Hematopoietic multipotent progenitor cell (in vitro differentiated cells): ENCODE results near the gene NDST3. TPM values are rescaled to one million over a fixed set of nuclear protein-coding genes. Genes with fewer than 3 reads are reported as not detected.

ENCODE experiments used
- DNase-seq, 3 donors: peaks; one replicate each; pipeline ENCODE4 v3.0.0-alpha.2; 2011 to 2015; ENCODE audit warnings: low read depth in 2 of 3, low spot score in 2 of 3
- total RNA-seq: library from RNA; depleted of rRNA; stranded (reverse); fragments of >200 nt; gene quantifications from one replicate; pipeline ENCODE4 v1.2.3, GENCODE V29; 2012

The NDST3 gene
- total RNA-seq, 1 donor = 0.27 TPM

DNA sequence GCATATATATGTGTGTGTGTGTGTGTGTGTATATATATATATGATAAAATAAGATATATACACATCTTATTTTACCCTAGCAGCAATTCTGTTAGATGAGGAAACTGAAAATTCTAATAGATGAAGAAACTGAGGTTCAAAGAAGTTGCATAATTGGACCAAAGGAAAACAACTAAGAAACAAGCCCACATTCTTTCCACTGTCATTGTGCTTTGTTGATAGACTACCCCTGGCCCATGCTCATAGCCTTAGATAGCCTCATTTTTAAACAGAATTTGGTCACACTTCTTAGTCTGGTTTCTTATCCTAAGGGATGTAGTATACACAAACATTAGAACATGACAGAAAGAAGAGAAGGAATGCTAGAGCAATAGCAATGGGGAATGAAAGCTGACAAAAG is 138.8 kb downstream of the NDST3 start:
- DNase-seq = no peak

- peak in 2 of 3 donors; percentile 21 to 38 for DNase-seq
These were observed 139.9 kb downstream of the NDST3 start for GRCh38 chr4:118173956-118174725.

DNA sequence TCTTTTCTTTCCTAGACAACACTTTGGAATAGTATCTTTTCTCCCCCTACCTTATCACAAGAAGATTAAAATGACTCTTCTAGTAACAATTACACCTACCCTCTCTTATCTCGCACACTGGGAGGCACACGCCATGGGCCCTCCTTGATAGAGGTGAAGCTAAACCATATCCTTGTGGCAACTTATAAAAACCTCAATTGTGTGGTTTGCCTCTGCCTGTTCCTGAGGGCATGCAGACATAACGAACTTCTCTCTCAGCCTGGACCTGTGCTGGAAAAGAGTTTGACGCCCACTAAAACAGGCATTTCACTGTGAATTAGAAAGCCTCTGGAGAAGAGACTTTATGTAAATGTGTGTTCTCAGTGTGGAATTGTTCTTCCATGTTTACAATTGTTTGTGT is 141.2 kb downstream of the NDST3 start:
- DNase-seq = peak in 1 of 3 donors; percentile 12

DNA sequence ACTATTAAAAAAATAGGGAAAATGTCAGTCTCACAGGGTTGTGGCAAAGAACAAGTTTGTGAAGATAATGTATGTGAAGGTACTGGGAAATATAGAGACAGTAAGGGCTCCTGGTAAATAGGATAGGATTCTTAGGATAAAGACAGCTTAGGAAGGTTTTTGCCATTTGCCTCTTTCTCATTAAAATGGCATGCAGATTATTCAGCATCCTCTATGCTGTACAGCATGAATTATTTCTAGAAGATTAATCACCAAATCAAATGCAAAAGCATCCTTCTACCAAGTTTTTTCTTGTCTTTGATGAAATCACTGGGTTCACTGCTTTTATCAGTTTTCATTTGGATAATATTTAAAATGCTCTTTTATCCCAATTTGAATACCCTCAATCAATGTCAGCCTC is 142.8 kb downstream of the NDST3 start:
- DNase-seq = no peak

GRCh38 chr4:118180776-118181175 is 146.5 kb downstream of the NDST3 start:
- no peak for DNase-seq

DNA sequence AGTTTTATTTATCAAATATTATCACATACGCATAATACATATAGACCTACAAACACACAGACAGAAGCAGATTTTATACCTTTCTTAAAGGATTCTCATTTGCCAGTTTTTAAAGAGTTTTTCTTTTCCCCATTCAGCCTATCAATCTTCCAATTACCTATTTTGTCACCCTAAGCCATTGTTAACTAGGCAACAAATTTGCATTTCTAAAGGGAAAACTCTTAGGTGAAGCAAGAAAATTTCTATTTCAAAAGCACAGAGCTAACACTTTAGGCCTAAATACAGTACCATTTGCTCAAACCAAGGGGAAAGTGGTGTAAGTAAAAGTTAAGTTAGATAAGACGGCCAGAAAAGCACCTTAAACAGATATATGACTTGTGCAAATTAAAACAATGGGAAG is 156.6 kb downstream of the NDST3 start:
- DNase-seq = no peak

DNA sequence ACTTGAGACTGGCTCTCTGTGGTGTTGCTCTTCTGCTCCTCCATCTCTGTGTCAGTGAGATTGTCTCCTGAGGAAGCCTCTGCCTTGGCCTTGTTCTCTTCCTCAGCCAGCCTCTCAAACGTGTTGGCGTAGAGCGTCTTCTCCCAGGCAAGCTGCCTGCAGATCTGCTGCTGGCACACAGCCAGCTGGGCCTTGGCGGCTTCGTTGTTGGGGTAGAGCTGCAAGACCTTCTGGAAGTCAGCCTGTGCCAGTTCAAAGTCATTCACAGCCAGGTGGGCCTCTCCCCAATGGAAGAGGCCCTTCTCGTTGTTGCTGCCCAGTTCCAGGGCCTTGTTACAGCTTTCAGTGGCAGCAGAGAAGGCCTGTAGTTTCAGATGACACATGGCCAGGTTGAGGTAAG is 159.1 kb downstream of the NDST3 start:
- no peak for DNase-seq

DNA sequence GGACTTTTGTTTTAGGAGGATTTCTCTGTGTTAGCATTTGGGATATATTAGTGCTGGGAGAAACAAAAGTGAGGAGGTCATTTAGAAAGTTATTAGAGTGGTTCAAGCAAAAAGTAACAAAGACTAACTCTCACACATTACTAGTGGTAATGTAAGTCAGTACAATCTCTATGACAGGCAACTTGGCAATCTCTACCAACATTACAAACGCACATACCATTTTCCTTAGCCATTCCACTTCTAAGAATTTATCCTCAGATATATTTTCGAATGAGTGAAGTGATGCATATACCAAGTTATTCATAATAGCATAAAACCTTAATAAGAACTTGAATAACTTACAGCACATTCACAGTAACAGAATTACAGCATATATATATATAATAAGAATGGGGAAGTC is 172.3 kb downstream of the NDST3 start:
- DNase-seq = no peak

DNA sequence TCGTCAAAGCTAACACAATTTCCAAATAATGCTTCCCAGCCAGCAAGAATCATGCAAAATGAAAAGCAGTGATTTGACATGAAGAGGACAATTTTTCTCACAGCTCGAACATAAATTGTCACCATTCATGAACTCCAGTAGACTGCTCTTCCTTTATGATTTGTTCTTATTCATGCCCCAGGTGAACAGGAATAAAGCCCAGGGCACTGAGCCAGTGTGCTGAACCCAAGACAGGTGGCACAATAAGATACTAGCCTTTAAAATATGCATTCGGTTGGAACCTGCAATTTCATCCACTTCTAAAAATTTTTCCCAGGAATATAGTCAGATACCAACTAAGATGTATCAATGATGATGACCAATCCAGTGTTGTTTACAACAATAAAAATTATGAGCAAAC is 178.8 kb downstream of the NDST3 start:
- DNase-seq = no peak

DNA sequence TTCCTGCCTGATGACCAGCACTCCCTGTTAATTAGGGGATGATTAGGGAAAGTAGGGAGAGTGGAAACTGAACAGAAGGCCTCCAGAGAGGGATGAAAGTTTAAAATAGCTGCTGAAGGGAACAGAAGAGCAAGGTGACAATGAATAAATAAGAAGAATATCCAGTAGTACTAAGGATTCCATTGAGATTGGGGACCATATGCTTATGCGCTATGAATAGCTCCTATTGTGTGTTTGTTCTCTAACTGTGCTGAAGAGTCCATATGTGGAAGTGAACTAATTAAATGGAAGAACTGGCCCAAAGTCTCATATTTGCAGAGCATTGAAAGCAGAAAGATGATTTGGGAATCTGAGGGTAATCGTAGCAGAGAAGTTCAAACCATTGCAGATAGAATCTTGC is 181.5 kb downstream of the NDST3 start:
- DNase-seq = no peak

DNA sequence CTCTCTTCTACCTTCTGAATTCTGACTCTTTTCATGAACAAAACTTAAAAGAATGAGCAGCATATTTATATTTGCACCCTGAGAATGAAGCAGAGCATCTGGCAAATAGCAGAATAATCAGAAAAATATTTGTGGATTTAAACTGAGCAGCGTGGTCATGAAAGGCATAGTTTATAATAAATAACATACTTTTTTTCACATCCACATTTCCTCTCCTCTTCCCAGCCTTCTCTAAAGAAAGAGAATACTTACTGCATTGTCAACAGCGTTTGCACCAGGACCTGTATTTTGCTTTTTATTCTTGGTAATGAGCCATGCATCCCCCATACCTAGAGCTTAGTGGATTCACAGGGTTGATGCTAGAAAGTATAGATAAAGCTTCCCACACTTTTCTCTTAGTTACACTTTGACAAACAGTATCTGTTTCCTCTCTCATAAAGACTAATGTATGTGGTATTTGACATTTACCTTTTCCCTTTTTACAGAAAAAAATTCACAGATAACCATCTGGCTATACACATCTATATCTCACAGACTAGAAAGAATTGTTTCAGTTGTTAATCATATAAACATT is 187.0 kb downstream of the NDST3 start:
- no peak for DNase-seq

DNA sequence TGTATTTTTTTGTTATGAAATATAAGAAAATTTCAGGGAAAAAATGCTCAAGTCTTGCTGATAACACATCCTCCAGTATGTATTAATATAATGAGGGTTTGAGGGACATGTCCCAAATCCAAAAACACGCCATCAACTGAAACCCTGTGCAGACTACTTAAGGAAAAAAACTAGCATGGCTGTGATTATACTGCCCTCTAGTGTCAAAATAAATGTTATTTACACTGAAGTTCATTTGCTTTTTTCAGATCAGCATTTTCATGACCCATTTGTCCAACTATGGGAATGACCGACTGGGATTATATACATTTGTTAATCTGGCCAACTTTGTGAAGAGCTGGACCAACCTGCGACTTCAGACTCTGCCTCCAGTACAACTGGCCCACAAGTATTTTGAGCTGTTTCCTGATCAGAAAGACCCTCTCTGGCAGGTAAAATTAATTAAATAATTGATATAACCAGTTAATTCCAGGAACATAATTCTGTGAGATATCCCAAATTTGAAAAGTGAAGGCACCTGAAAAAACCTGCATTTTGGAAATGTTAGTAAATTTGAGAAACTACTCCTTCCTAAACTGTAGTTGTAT is 190.1 kb downstream of the NDST3 start:
- peak in 2 of 3 donors; percentile 25 to 65 for DNase-seq

- no peak for DNase-seq
These were observed 191.2 kb downstream of the NDST3 start for GRCh38 chr4:118225511-118225910.

GRCh38 chr4:118226311-118227010 is 192.2 kb downstream of the NDST3 start:
- DNase-seq = no peak

- DNase-seq = no peak
These were observed 201.4 kb downstream of the NDST3 start for GRCh38 chr4:118235566-118236120.

- DNase-seq = no peak
These were observed 203.2 kb downstream of the NDST3 start for GRCh38 chr4:118237531-118237930.

- DNase-seq = no peak
These were observed 215.6 kb downstream of the NDST3 start for GRCh38 chr4:118249890-118250289.

DNA sequence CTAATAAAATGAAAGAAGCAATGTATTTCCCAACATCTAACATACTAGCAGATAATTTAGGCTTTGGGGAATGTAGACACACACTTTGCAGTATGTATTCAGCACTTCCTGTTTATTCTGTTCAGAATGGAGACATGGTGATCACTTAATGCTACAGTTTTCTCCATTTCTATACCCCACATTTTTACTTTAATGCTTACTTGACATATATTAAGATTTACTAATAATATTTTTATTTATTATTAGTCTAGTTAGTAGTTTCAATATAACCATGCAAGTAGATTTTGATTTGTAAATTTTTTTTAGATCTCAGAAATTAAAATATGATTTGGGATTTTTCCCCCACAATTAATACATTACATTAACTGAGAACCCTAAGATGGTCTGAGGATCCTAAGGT is 220.1 kb downstream of the NDST3 start:
- DNase-seq = no peak

GRCh38 chr4:118259111-118259510 is 224.8 kb downstream of the NDST3 start:
- DNase-seq = no peak

DNA sequence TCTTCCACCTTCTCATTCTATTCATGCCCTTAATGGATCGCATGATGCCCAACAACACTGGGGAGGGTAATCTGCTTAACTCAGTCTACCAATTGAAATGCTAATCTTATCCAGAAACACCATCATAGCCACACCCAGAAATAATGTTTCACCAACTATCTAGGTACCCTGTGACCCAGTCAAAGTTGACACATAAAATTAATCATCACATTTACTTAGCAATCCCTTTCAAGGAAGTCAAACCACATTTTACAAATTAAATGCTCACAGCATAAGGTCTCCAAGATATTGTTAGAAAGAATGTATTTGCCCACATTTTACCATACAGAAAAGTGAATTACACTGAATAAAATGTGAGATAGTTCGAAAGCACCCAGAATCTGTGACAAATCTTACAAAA is 226.0 kb downstream of the NDST3 start:
- DNase-seq = no peak

DNA sequence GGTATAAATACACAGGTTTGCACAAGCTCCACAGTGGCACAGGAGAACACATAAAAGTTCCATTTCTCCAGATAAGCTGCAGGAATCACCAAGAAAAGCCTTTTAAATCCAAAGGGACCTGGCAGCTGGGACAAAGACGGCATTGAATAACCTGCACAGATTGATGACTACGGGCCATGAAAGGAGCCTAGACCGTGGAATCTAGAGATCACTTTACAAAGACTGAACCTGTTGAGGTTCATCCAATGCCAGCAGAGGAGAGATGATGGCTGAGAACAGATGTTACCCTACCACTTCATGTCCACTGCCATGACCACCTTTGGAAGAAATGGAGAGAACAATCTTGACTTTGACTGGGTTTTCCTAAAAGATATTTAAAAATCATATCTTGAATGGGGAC is 229.8 kb downstream of the NDST3 start:
- no peak for DNase-seq
